K562 (cell line): ENCODE data around the gene LMX1B. TPM values are rescaled to one million over a fixed set of nuclear protein-coding genes. Genes with fewer than 3 reads are reported as not detected.
A peak's percentile ranks its signal among the peaks of the same experiment; 100 is the strongest.

ENCODE experiments used
- ATAC-seq: fragments of 200-7000 bp; cut with Tn5 transposase; 3 replicates; pipeline ENCODE4 v1.9.1; 2020; ENCODE audit warnings: moderate library complexity
- BruUV-seq: library from RNA; stranded (reverse); fragments of 400-500 nt; replicated peaks from 2 replicates; lab custom pipeline; 2021; lab: Mats Ljungman, UMichigan
- CTCF ChIA-PET: fragments of 300-600 bp; formaldehyde crosslinking; extraction: SDS; loops from one replicate; lab custom pipeline; 2021; ENCODE audit warnings: low intra/inter-chr PET ratio; lab: Yijun Ruan, JAX
- POLR2A ChIA-PET: fragments of 300-600, 350-650 bp; sonication (Branson Sonifier 250); formaldehyde crosslinking; extraction: SDS; loops from one replicate; lab custom pipeline; 2021; ENCODE audit warnings: antibody characterized with exemption, inconsistent platforms; lab: Yijun Ruan, JAX
- DNase-seq, 4 experiments: peaks; one replicate each; pipeline versions ENCODE4 v3.0.0 to v3.0.0-alpha.2; 2011 to 2018; ENCODE audit warnings: low spot score in 3 of 4, mixed read lengths in 3 of 4; ENCODE audit errors: extremely low read depth in 1 of 4
- FAIRE-seq: peaks from 2 replicates; lab custom pipeline; 2011; peaks lifted over from hg19 to GRCh38; lab: Jason Lieb, UNC
- H2AFZ ChIP-seq: 2 replicates; pipeline ENCODE4 v1.6.0; 2011; ENCODE audit warnings: low read depth, low read length, control low read depth, inconsistent platforms
- H3K27ac ChIP-seq: fragments of 200-600 bp; 3 replicates; pipeline ENCODE4 v1.8.0; 2011; ENCODE audit warnings: low read depth, mild to moderate bottlenecking, control low read depth, inconsistent platforms, low read length, moderate library complexity, mixed read lengths; ENCODE audit errors: extremely low read depth
- H3K27me3 ChIP-seq, 2 experiments: fragments of 300-600 bp in 1 of 2; 2 replicates in 1 of 2; 3 replicates in 1 of 2; pipeline versions ENCODE4 v1.6.0 to v1.8.0; 2011; ENCODE audit warnings: inconsistent platforms in 2 of 2, low read length in 2 of 2, mild to moderate bottlenecking in 1 of 2, mixed read lengths in 1 of 2, moderate library complexity in 1 of 2; ENCODE audit not compliant: control insufficient read depth in 2 of 2, insufficient read depth in 2 of 2
- H3K36me3 ChIP-seq: fragments of 300-600 bp; 3 replicates; pipeline ENCODE4 v1.8.0; 2011; ENCODE audit warnings: mild to moderate bottlenecking, low read length, inconsistent platforms; ENCODE audit not compliant: control insufficient read depth, insufficient read depth
- H3K4me1 ChIP-seq, 2 experiments: fragments of 200-600 bp in 1 of 2; replicated peaks in 1 of 2; 2 replicates in 1 of 2; 3 replicates in 1 of 2; pipeline versions ENCODE4 v1.5.1 to v1.8.0; 2011; ENCODE audit warnings: inconsistent platforms in 2 of 2, low read length in 2 of 2, mild to moderate bottlenecking in 1 of 2, mixed read lengths in 1 of 2, moderate library complexity in 1 of 2; ENCODE audit not compliant: control insufficient read depth in 2 of 2, insufficient read depth in 2 of 2
- H3K4me2 ChIP-seq: 2 replicates; pipeline ENCODE4 v1.6.1; 2011; ENCODE audit warnings: low read length, control low read depth, inconsistent platforms, mixed read lengths; ENCODE audit not compliant: insufficient read depth
- H3K4me3 ChIP-seq: fragments of 200-600 bp; sonication (generic), shearing (Covaris generic); 2 replicates; pipeline ENCODE4 v1.5.1; 2016; ENCODE audit warnings: control low read depth, inconsistent platforms
- H3K79me2 ChIP-seq: fragments of 200-600 bp; 3 replicates; pipeline ENCODE4 v1.8.0; 2011; ENCODE audit warnings: low read length, inconsistent platforms; ENCODE audit not compliant: control insufficient read depth, insufficient read depth
- H3K9ac ChIP-seq, 2 experiments: 2 replicates each; pipeline versions ENCODE4 v1.6.0 to v1.6.1; 2011; ENCODE audit warnings: low read depth in 2 of 2, low read length in 2 of 2, control low read depth in 1 of 2, inconsistent platforms in 1 of 2, mild to moderate bottlenecking in 1 of 2, mixed read lengths in 1 of 2; ENCODE audit not compliant: insufficient read depth in 1 of 2
- H3K9me1 ChIP-seq: one replicate; pipeline ENCODE4 v1.6.0; 2011; ENCODE audit warnings: inconsistent platforms, mild to moderate bottlenecking, low read length, moderate library complexity; ENCODE audit not compliant: control insufficient read depth, insufficient read depth
- H3K9me3 ChIP-seq: replicated peaks from 2 replicates; pipeline ENCODE4 v1.5.1; 2011; ENCODE audit warnings: low read depth, low read length, inconsistent platforms; ENCODE audit not compliant: control insufficient read depth, insufficient read depth
- H4K20me1 ChIP-seq: replicated peaks from 2 replicates; pipeline ENCODE4 v1.6.1; 2011; ENCODE audit warnings: low read length, inconsistent platforms, mixed read lengths; ENCODE audit not compliant: control insufficient read depth, insufficient read depth
- MAZ ChIP-seq, 2 experiments: fragments of 450-650 bp in 1 of 2; sonication (generic) in 1 of 2; formaldehyde crosslinking; IDR thresholded peaks in 1 of 2; conservative IDR thresholded peaks in 1 of 2; 2 replicates each; pipeline versions ENCODE4 v1.4.0 to v1.5.0; 2020; ENCODE audit warnings: mild to moderate bottlenecking in 1 of 2, missing genetic modification reagents in 1 of 2
- MYBL2 ChIP-seq, 2 experiments: fragments of 450-650 bp in 1 of 2; sonication (generic) in 1 of 2; formaldehyde crosslinking in 1 of 2; IDR thresholded peaks; 2 replicates each; pipeline versions ENCODE4 v1.6.1 to v1.8.1; 2017 to 2022; ENCODE audit warnings: borderline replicate concordance in 1 of 2, inconsistent platforms in 1 of 2, low read depth in 1 of 2, mild to moderate bottlenecking in 1 of 2, missing genetic modification reagents in 1 of 2, moderate library complexity in 1 of 2
- NFIC ChIP-seq: fragments of 450-650 bp; IDR thresholded peaks from 2 replicates; pipeline ENCODE4 v1.6.1; 2017; ENCODE audit warnings: mild to moderate bottlenecking, inconsistent platforms
- NR2C2 ChIP-seq, 2 experiments: fragments of 200-800 bp in 1 of 2; sonication (Bioruptor generic) in 1 of 2; sonication (generic) in 1 of 2; formaldehyde crosslinking in 1 of 2; IDR thresholded peaks; 2 replicates each; pipeline versions ENCODE4 v1.6.1 to v1.8.0; 2016 to 2022; ENCODE audit warnings: mild to moderate bottlenecking in 1 of 2, missing compliant biosample characterization in 1 of 2, missing genetic modification characterization in 1 of 2, missing genetic modification reagents in 1 of 2
- RAD21 ChIP-seq, 2 experiments: fragments of 250-450 bp in 1 of 2; fragments of 450-650 bp in 1 of 2; sonication (Bioruptor Pico) in 1 of 2; formaldehyde crosslinking in 1 of 2; IDR thresholded peaks in 1 of 2; conservative IDR thresholded peaks in 1 of 2; 2 replicates each; pipeline versions ENCODE4 v1.4.0 to v1.8.0; 2020 to 2022; ENCODE audit warnings: mild to moderate bottlenecking in 2 of 2, moderate library complexity in 1 of 2
- SMC3 ChIP-seq: conservative IDR thresholded peaks from 2 replicates; pipeline ENCODE4 v1.6.1; 2011; ENCODE audit warnings: low read depth, low read length, improper control_type of control experiment; ENCODE audit not compliant: insufficient read depth
- XRCC5 ChIP-seq: fragments of 200-400 bp; formaldehyde crosslinking; IDR thresholded peaks from 2 replicates; pipeline ENCODE4 v1.6.1; 2017; ENCODE audit warnings: low read depth, mild to moderate bottlenecking, low read length
- whole genome bisulfite sequencing: fragments of 100-300 bp; shearing (Covaris generic); methylation state at CpG from one replicate; pipeline ENCODE4 v1.1.6; 2016; ENCODE audit warnings: low coverage, mixed read lengths; ENCODE audit not compliant: insufficient coverage; ENCODE audit errors: missing lambda C conversion rate; 5-methylcytosine and 5-hydroxymethylcytosine counted together
- in situ Hi-C: fragments of 300-500 bp; cut with MboI; formaldehyde crosslinking; loops from 4 replicates; pipeline ENCODE4 v1.15.0; 2018; ENCODE audit warnings: inconsistent platforms, mixed read lengths
- intact Hi-C: fragments of 100-400 bp; cut with micrococcal nuclease; formaldehyde crosslinking; loops from 2 replicates; pipeline ENCODE4 v1.14.2; 2022
- polyA plus RNA-seq, 8 experiments: library from polyadenylated mRNA; depleted of rRNA in 4 of 8; stranded (reverse) in 5 of 8; unstranded in 3 of 8; fragments of >200 nt; fragmentation: Nextera tagmentation in 2 of 8; fragmentation: Illumina TruSeq in 1 of 8; extraction: Ambion mirVana in 2 of 8; extraction: Trizol in 1 of 8; gene quantifications; 2 replicates each; pipeline versions ENCODE4 v1.2.1 to v1.2.3, GENCODE V29; 2011 to 2014; ENCODE audit warnings: inconsistent platforms in 1 of 8, missing spikeins in 1 of 8
- total RNA-seq, 7 experiments: library from RNA; depleted of rRNA in 6 of 7; stranded (reverse); fragments of >200 nt in 6 of 7; fragmentation: Illumina TruSeq in 2 of 7; extraction: Trizol in 2 of 7; gene quantifications; 2 replicates each; pipeline versions ENCODE4 v1.2.1 to v1.2.3, GENCODE V29; 2011 to 2021; ENCODE audit warnings: low replicate concordance in 1 of 7
- TF ChIP-seq, protein P1 (sequence below): fragments of 450-650 bp; conservative IDR thresholded peaks from 2 replicates; pipeline ENCODE4 v1.6.1; 2016; ENCODE audit warnings: missing genetic modification characterization, low read depth, mild to moderate bottlenecking, missing compliant biosample characterization, moderate library complexity
- TF ChIP-seq, protein P2 (sequence below), 3 experiments: IDR thresholded peaks in 2 of 3; conservative IDR thresholded peaks in 1 of 3; 2 replicates each; pipeline ENCODE4 v1.5.1; 2011 to 2012; ENCODE audit warnings: low read length in 3 of 3, mild to moderate bottlenecking in 3 of 3, control low read depth in 2 of 3, improper control_type of control experiment in 1 of 3, inconsistent platforms in 1 of 3, low read depth in 1 of 3, mixed read lengths in 1 of 3, moderate library complexity in 1 of 3; ENCODE audit not compliant: insufficient read depth in 2 of 3

LMX1B gene
- total and polyA plus RNA-seq, 9 of the 15 experiments (the other 6 are each of a cell fraction or from before 2014, with no cell fraction given), result not detected

DNA sequence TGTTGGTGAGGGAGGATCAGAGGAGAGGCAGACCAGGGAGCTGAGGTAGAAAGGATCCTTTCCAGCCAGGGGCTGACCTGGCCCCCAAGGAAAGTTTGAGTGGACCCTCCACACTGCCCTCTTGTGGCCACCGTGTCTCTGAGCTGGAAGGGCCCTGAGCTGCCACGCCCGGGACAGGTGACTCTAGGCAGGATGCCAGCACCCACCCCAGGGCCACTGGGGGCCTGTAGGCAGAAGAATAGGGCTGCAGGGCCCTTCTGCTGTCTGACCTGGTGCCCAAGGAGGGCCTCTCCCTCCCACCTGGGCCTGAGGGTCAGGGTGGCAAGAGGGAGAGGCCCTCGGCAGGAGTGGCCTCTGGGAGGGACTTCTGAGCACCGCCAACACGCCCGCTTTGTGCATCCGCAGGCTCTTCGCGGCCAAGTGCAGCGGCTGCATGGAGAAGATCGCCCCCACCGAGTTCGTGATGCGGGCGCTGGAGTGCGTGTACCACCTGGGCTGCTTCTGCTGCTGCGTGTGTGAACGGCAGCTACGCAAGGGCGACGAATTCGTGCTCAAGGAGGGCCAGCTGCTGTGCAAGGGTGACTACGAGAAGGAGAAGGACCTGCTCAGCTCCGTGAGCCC lies 76.8 kb downstream of the LMX1B start:
- no peaks in the 10 kb centered on the region for H3K36me3 ChIP-seq
- POLR2A ChIA-PET, result interaction anchor here (0.6 to 1.4 kb wide), 3 partner anchors 49 to 191 kb away, joined by 3 to 5 read pairs (median 3); no protein-coding TSS in a partner anchor
- BruUV-seq, result no TSS peak
- peaks cover 19 to 66% of the 10 kb centered on the region in 2 experiments; a peak in 4 of 5 replicates for H3K27me3 ChIP-seq
- H3K4me2 ChIP-seq, result no peak overlapping the region
- intact Hi-C loops, result loop anchor here (5.0 kb wide), 2 partner anchors 78 to 188 kb away; partner anchors contain the start of gene LMX1B
- peak; percentile 66 to 81 (median 80) for DNase-seq
- ATAC-seq, result peak; percentile 92
- no peak overlapping the region for H2AFZ ChIP-seq
- peaks cover 15% of the 10 kb centered on the region for H4K20me1 ChIP-seq
- CTCF ChIA-PET, result no interaction called here
- H3K9me3 ChIP-seq, result no peaks in the 10 kb centered on the region; the same call in 1 of the 2 replicates
- no peaks in the 10 kb centered on the region for H3K9me1 ChIP-seq
- peak; percentile 59 for FAIRE-seq
- WGBS, result 19% methylated on average over 24 of the region's 25 CpGs
- no peak overlapping the region for H3K4me3 ChIP-seq
- no peak overlapping the region for H3K27ac ChIP-seq
- peak; percentile 84 for TF ChIP-seq NFIC
- TF ChIP-seq, protein P1, sequence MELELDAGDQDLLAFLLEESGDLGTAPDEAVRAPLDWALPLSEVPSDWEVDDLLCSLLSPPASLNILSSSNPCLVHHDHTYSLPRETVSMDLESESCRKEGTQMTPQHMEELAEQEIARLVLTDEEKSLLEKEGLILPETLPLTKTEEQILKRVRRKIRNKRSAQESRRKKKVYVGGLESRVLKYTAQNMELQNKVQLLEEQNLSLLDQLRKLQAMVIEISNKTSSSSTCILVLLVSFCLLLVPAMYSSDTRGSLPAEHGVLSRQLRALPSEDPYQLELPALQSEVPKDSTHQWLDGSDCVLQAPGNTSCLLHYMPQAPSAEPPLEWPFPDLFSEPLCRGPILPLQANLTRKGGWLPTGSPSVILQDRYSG (tag), result no peak
- peak; percentile 39; the same call in 1 of the 2 replicates for TF ChIP-seq SMC3
- peak in 1 of 2 experiments; percentile 58; a peak in 1 of 4 replicates for TF ChIP-seq MAZ (CRISPR knock-in tag; conservative IDR thresholded peaks at IDR 0.05 in 1 of 2, IDR thresholded peaks at IDR 0.05 in 1 of 2)
- no peak for TF ChIP-seq NR2C2 (CRISPR knock-in tag; IDR thresholded peaks at IDR 0.05)
- no peak for TF ChIP-seq NR2C2 (tag; IDR thresholded peaks at IDR 0.05)
- TF ChIP-seq MYBL2 (IDR thresholded peaks at IDR 0.05; ENCODE audit: low read depth), result no peak
- no peak for TF ChIP-seq MYBL2 (CRISPR knock-in tag; IDR thresholded peaks at IDR 0.05; ENCODE audit: borderline replicate concordance)
- TF ChIP-seq RAD21 (CRISPR knock-in tag; conservative IDR thresholded peaks at IDR 0.05 in 1 of 2, IDR thresholded peaks at IDR 0.05 in 1 of 2), result peak in 1 of 2 experiments; percentile 52; a peak in 2 of 4 replicates
- TF ChIP-seq, protein P2, sequence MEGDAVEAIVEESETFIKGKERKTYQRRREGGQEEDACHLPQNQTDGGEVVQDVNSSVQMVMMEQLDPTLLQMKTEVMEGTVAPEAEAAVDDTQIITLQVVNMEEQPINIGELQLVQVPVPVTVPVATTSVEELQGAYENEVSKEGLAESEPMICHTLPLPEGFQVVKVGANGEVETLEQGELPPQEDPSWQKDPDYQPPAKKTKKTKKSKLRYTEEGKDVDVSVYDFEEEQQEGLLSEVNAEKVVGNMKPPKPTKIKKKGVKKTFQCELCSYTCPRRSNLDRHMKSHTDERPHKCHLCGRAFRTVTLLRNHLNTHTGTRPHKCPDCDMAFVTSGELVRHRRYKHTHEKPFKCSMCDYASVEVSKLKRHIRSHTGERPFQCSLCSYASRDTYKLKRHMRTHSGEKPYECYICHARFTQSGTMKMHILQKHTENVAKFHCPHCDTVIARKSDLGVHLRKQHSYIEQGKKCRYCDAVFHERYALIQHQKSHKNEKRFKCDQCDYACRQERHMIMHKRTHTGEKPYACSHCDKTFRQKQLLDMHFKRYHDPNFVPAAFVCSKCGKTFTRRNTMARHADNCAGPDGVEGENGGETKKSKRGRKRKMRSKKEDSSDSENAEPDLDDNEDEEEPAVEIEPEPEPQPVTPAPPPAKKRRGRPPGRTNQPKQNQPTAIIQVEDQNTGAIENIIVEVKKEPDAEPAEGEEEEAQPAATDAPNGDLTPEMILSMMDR (IDR thresholded peaks at IDR 0.05 in 2 of 3, conservative IDR thresholded peaks at IDR 0.05 in 1 of 3; ENCODE audit: insufficient read depth in 2 of 3, low read depth in 1 of 3, low read length in 3 of 3), result peak; percentile 64 to 78 (median 72)
- 0 out of 2 replicates have a peak, but pooled peaks have one; percentile 39 for TF ChIP-seq XRCC5
- no peaks in the 10 kb centered on the region for H3K79me2 ChIP-seq
- H3K9ac ChIP-seq, result no peak overlapping the region
- H3K4me1 ChIP-seq, result peaks cover 0 to 14% of the 10 kb centered on the region in 2 experiments; a peak in 1 of 5 replicates
- in situ Hi-C loops, result loop anchor here (5.0 to 10.0 kb wide), 2 partner anchors 83 to 186 kb away; no protein-coding TSS in a partner anchor
